ENCODE data around the gene FAM120A.

DNA sequence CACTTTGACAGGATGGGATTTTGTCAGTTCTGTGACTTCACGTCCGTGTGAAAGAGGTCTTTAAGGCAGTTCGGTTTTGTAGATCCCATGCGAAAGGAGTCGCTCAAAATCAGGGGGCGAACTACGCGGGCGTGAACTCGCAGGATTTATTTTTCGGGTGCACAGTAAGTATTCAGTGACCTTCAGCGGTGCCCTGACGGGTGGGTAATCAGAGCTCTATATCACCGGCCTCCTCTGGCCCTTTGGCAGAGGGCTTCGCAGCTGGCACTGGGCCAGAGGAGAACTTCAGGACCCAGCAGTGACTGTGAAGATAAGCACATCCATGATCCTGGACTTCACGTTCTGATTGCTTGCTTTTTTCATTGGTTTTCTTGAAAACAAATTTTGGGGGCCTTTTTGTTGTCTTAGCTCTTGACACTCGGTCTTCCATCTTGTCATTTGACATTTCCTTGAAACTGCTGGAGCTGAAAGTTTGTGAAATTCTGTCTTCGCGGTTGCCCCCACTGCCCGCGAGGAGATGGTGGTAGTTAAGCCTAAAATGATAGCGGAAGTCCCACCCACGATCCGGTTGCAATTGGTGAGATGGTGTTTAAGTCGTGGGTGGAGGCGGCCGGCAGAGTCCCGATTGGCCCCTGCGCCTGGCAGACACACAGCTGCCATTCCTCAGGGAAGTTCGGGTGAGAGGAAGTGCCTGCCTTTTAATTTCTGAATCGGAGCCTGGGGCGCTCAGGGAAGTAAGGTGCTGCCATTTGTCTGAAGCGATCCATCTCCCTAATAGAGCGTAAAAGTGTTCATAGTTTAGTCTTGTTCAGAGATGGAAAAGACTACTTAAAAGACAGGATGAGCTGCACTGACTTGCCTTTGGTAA lies 1.8 kb downstream of the FAM120A start, which contains the start of gene FAM120AOS:
- TF ChIP-seq POLR2AphosphoS5 (IDR thresholded peaks at IDR 0.05; ENCODE audit: low read depth, low read length) (0 out of 2 replicates have a peak, but pooled peaks have one; percentile 52), POLR2A (IDR thresholded peaks at IDR 0.05; ENCODE audit: low read depth, low read length) (peak; percentile 32; the same call in 1 of the 2 replicates), TAF1 (IDR thresholded peaks at IDR 0.05; ENCODE audit: low read depth, low read length) (peak; percentile 69)

Data from GM12891 (cell line).